GDM1 (cell line): Measurements from ENCODE around the gene NPPA.
A peak's percentile ranks its signal among the peaks of the same experiment; 100 is the strongest.
"Not testable (repeated sequence)": the region's sequence is repeated elsewhere in the genome, so short reads cannot be mapped to it uniquely, and the experiment has no call there.

Source experiments
- DNase-seq: peaks from one replicate; lab custom pipeline; 2025; lab: John Stamatoyannopoulos, UW

NPPA gene

GRCh38 chr1:11847667-11848372 is at the start of gene NPPA:
Gene NPPA (minus strand): TSS chr1:11847783. CDS start chr1:11847684, 99 bp downstream.
- no peak for DNase-seq

GRCh38 chr1:11894501-11894900 is 46.9 kb upstream of the NPPA start:
- not testable (repeated sequence) for DNase-seq

- peak; percentile 53 for DNase-seq
These were observed 46.3 kb upstream of the NPPA start for GRCh38 chr1:11893907-11894251.

GRCh38 chr1:11891433-11892186 is 44.0 kb upstream of the NPPA start:
- DNase-seq: no peak

GRCh38 chr1:11888877-11889208 is 41.3 kb upstream of the NPPA start:
- DNase-seq: no peak

GRCh38 chr1:11888206-11888876 is 40.8 kb upstream of the NPPA start:
- DNase-seq: no peak

GRCh38 chr1:11887666-11888007 is 40.1 kb upstream of the NPPA start:
- no peak for DNase-seq

GRCh38 chr1:11886986-11887665 is 39.5 kb upstream of the NPPA start:
- DNase-seq: no peak

- DNase-seq: no peak
These were observed 38.3 kb upstream of the NPPA start for GRCh38 chr1:11885916-11886315.

- no peak for DNase-seq
These were observed 35.4 kb upstream of the NPPA start for GRCh38 chr1:11882814-11883538.

- no peak for DNase-seq
These were observed 34.3 kb upstream of the NPPA start for GRCh38 chr1:11881749-11882441.

GRCh38 chr1:11880911-11881748 is 33.5 kb upstream of the NPPA start:
- no peak for DNase-seq

GRCh38 chr1:11880181-11880575 is 32.6 kb upstream of the NPPA start:
- no peak for DNase-seq

GRCh38 chr1:11879311-11880180 is 32.0 kb upstream of the NPPA start:
- no peak for DNase-seq

- DNase-seq: no peak
These were observed 31.3 kb upstream of the NPPA start for GRCh38 chr1:11878891-11879190.

- no peak for DNase-seq
These were observed 30.7 kb upstream of the NPPA start for GRCh38 chr1:11878081-11878890.

GRCh38 chr1:11877074-11877473 is 29.5 kb upstream of the NPPA start:
- no peak for DNase-seq

- DNase-seq: no peak
These were observed 27.5 kb upstream of the NPPA start for GRCh38 chr1:11875094-11875493.

GRCh38 chr1:11874624-11875023 is 27.0 kb upstream of the NPPA start:
- DNase-seq: no peak
